GM12801 (cell line): Measurements from ENCODE around the gene NHLH1.

Experiments used
- CTCF ChIP-seq: IDR thresholded peaks from one replicate; pipeline ENCODE4 v1.5.1; 2011; ENCODE audit warnings: control low read depth; ENCODE audit not compliant: insufficient read length; ENCODE audit errors: extremely low read depth

NHLH1 gene

DNA sequence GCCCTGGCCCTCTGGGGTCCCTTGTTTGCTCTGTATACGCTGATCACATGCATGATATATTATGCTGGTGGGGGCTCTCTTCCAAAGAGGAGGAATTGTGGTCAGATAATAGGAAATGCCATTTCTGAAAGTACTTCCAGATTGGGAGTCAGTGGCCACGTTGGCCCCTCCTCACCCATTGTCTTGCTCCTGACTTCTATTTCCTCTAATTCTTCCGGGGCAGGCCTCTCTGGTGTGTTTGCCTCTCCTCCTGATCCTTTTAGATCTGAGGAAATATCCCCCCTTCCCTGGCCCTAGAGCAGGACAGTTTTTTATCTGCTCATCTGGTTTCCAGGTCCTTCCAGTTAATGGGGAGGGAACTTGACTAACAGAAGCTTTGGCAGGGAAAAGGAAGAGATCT, 36.4 kb downstream of the NHLH1 start:
- TF ChIP-seq CTCF, result no peak

DNA sequence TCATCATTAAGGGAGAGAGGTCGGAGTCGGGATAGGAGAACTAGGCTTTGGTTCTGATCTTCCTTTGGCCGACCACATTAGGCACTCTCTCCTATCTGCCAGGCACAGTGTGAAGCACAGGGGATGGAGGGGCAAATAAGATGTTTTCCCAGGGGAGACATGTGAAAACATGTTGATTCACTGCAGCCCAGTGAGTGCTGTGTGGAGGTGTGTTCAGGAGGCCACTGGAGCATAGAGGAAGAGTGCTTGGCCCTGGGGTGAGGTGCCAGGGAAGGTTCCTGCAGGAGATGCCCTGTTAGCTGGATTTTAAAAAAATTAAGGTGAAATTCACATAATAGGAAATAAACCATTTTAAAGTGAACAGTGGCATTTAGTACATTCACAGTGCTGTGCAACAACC, 37.2 kb downstream of the NHLH1 start:
- TF ChIP-seq CTCF, result no peak

- no peak for TF ChIP-seq CTCF
Measured at GRCh38 chr1:160405331-160405877, 38.5 kb downstream of the NHLH1 start.

GRCh38 chr1:160406131-160406968, 39.5 kb downstream of the NHLH1 start:
- TF ChIP-seq CTCF, result no peak

GRCh38 chr1:160407839-160408801, 41.2 kb downstream of the NHLH1 start:
- no peak for TF ChIP-seq CTCF

DNA sequence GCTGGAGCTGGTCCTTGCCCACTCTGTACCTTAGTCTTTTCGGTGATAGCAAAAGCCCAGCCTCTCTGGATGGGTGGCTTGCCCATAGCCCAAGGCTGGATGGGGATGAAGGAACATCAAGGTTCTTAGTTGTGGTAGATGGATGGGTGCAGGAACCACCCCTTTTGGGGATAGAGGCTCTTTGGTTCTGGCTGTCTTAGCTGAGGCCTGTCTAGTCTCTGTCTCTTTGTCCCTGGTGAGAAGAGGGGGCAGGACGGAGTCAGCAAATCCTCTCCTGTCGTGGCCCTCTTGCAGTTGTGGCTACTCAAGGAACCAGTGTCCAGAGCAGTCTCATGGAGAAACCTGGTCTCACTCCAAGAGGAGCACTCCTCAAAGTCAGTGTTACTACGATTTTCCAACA, 42.0 kb downstream of the NHLH1 start:
- no peak for TF ChIP-seq CTCF

DNA sequence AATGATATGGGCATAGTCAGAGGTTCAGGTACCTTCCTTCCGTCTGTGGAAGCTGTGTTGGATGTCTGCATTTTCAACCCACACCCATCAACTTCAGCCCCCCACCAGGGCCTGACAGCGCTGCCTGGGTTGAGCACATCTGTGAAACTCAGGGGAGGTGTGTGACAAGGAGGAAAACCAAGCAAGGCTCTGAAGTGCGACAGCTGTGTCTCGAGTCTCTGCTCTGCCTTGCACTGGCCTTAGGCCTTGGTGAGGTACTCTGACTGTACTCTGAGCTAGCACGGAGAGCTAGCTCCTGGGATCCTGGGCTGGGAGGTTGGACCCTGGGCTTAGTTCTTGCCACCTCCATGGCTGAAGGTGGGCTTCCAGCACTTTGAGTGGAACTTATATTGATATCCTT, 42.6 kb downstream of the NHLH1 start:
- no peak for TF ChIP-seq CTCF
